K562 (cell line): ENCODE data around the gene KCTD21. TPM values are rescaled to one million over a fixed set of nuclear protein-coding genes. Genes with fewer than 3 reads are reported as not detected.

Source experiments
- ADNP ChIP-seq: fragments of 200-800 bp; sonication (Bioruptor generic); IDR thresholded peaks from 2 replicates; pipeline ENCODE4 v1.6.1; 2016; ENCODE audit warnings: missing genetic modification characterization, missing compliant biosample characterization
- BCOR ChIP-seq: fragments of 450-650 bp; IDR thresholded peaks from 2 replicates; pipeline ENCODE4 v1.6.1; 2016
- CBFB ChIP-seq: sonication (generic); formaldehyde crosslinking; IDR thresholded peaks from 2 replicates; pipeline ENCODE4 v1.4.0; 2020; ENCODE audit warnings: mild to moderate bottlenecking, missing genetic modification reagents
- CBX3 ChIP-seq, 2 experiments: IDR thresholded peaks; 1 replicate in 1 of 2; 2 replicates in 1 of 2; pipeline ENCODE4 v1.6.1; 2012; ENCODE audit warnings: inconsistent platforms in 2 of 2, low read length in 2 of 2, borderline replicate concordance in 1 of 2, control low read depth in 1 of 2
- E2F6 ChIP-seq, 2 experiments: IDR thresholded peaks; 2 replicates each; pipeline ENCODE4 v1.6.1; 2011; ENCODE audit warnings: borderline replicate concordance in 1 of 2, control low read depth in 1 of 2, low read depth in 1 of 2, low read length in 1 of 2, mild to moderate bottlenecking in 1 of 2, mixed read lengths in 1 of 2, moderate library complexity in 1 of 2; ENCODE audit not compliant: insufficient read depth in 1 of 2, insufficient read length in 1 of 2, poor library complexity in 1 of 2, severe bottlenecking in 1 of 2; ENCODE audit errors: extremely low read depth in 1 of 2
- HDAC1 ChIP-seq, 2 experiments: fragments of 450-650 bp; IDR thresholded peaks; 2 replicates each; pipeline ENCODE4 v1.6.1; 2016 to 2017; ENCODE audit warnings: inconsistent platforms in 1 of 2, mild to moderate bottlenecking in 1 of 2, moderate library complexity in 1 of 2
- HDAC2 ChIP-seq: fragments of 450-650 bp; IDR thresholded peaks from 2 replicates; pipeline ENCODE4 v1.6.1; 2016; ENCODE audit warnings: mild to moderate bottlenecking
- MTA3 ChIP-seq: fragments of 450-650 bp; formaldehyde crosslinking; IDR thresholded peaks from 2 replicates; pipeline ENCODE4 v1.6.1; 2017; ENCODE audit warnings: mild to moderate bottlenecking, borderline replicate concordance
- NFIC ChIP-seq: fragments of 450-650 bp; IDR thresholded peaks from 2 replicates; pipeline ENCODE4 v1.6.1; 2017; ENCODE audit warnings: mild to moderate bottlenecking, inconsistent platforms
- NFRKB ChIP-seq: fragments of 450-650 bp; IDR thresholded peaks from 2 replicates; pipeline ENCODE4 v1.6.1; 2016; ENCODE audit warnings: low read depth
- RAD21 ChIP-seq, 2 experiments: fragments of 250-450 bp in 1 of 2; fragments of 450-650 bp in 1 of 2; sonication (Bioruptor Pico) in 1 of 2; formaldehyde crosslinking in 1 of 2; IDR thresholded peaks in 1 of 2; conservative IDR thresholded peaks in 1 of 2; 2 replicates each; pipeline versions ENCODE4 v1.4.0 to v1.8.0; 2020 to 2022; ENCODE audit warnings: mild to moderate bottlenecking in 2 of 2, moderate library complexity in 1 of 2
- RNF2 ChIP-seq: sonication (generic); IDR thresholded peaks from 2 replicates; pipeline ENCODE4 v1.6.1; 2016
- TAF9B ChIP-seq: fragments of 450-650 bp; IDR thresholded peaks from 2 replicates; pipeline ENCODE4 v1.6.1; 2018; ENCODE audit warnings: mild to moderate bottlenecking; ENCODE audit not compliant: partially characterized antibody
- TAL1 ChIP-seq: fragments of 450-650 bp; IDR thresholded peaks from 2 replicates; pipeline ENCODE4 v1.6.1; 2016; ENCODE audit warnings: mild to moderate bottlenecking
- THRB ChIP-seq: fragments of 450-650 bp; formaldehyde crosslinking; conservative IDR thresholded peaks from 2 replicates; pipeline ENCODE4 v1.4.0; 2022; ENCODE audit warnings: mild to moderate bottlenecking, missing genetic modification characterization
- ZNF24 ChIP-seq: fragments of 450-650 bp; IDR thresholded peaks from 2 replicates; pipeline ENCODE4 v1.6.1; 2016
- ZNF655 ChIP-seq: fragments of 250-450 bp; sonication (Bioruptor Pico); IDR thresholded peaks from 2 replicates; pipeline ENCODE4 v1.5.0; 2021
- polyA plus RNA-seq, 8 experiments: library from polyadenylated mRNA; depleted of rRNA in 4 of 8; stranded (reverse) in 5 of 8; unstranded in 3 of 8; fragments of >200 nt; fragmentation: Nextera tagmentation in 2 of 8; fragmentation: Illumina TruSeq in 1 of 8; extraction: Ambion mirVana in 2 of 8; extraction: Trizol in 1 of 8; gene quantifications; 2 replicates each; pipeline versions ENCODE4 v1.2.1 to v1.2.3, GENCODE V29; 2011 to 2014; ENCODE audit warnings: inconsistent platforms in 1 of 8, missing spikeins in 1 of 8
- total RNA-seq, 7 experiments: library from RNA; depleted of rRNA in 6 of 7; stranded (reverse); fragments of >200 nt in 6 of 7; fragmentation: Illumina TruSeq in 2 of 7; extraction: Trizol in 2 of 7; gene quantifications; 2 replicates each; pipeline versions ENCODE4 v1.2.1 to v1.2.3, GENCODE V29; 2011 to 2021; ENCODE audit warnings: low replicate concordance in 1 of 7
- TF ChIP-seq, protein P1 (sequence below): fragments of 450-650 bp; IDR thresholded peaks from 2 replicates; pipeline ENCODE4 v1.6.1; 2016; ENCODE audit warnings: antibody characterized with exemption
- TF ChIP-seq, protein P2 (sequence below): IDR thresholded peaks from 2 replicates; pipeline ENCODE4 v1.6.1; 2011; ENCODE audit warnings: borderline replicate concordance, low read depth, mild to moderate bottlenecking, moderate library complexity, low read length; ENCODE audit not compliant: insufficient read depth, poor library complexity, severe bottlenecking

Gene KCTD21
- total and polyA plus RNA-seq, 9 of the 15 experiments (the other 6 are each of a cell fraction or from before 2014, with no cell fraction given), result 0.34 to 5.4 (median 1.9) TPM

- TF ChIP-seq RAD21 (CRISPR knock-in tag; conservative IDR thresholded peaks at IDR 0.05 in 1 of 2, IDR thresholded peaks at IDR 0.05 in 1 of 2) (peak in 1 of 2 experiments; percentile 17; a peak in 1 of 4 replicates), ZNF655 (CRISPR knock-in tag) (no peak), THRB (0 out of 2 replicates have a peak, but pooled peaks have one; percentile 5), NFRKB (no peak), TAF9B (peak; percentile 12), CBX3 (IDR thresholded peaks at IDR 0.05; ENCODE audit: borderline replicate concordance in 1 of 2, low read length in 2 of 2) (peak in 1 of 2 experiments; percentile 78; a peak in 1 of 3 replicates), BCOR (peak; percentile 98), RNF2 (peak; percentile 12; the same call in 1 of the 2 replicates), MTA3 (0 out of 2 replicates have a peak, but pooled peaks have one; percentile 9), HDAC2 (peak; percentile 46; the same call in 1 of the 2 replicates), ADNP (tag) (peak; percentile 64; the same call in 1 of the 2 replicates), E2F6 (IDR thresholded peaks at IDR 0.05; ENCODE audit: borderline replicate concordance in 1 of 2, extremely low read depth in 1 of 2, insufficient read depth in 1 of 2, insufficient read length in 1 of 2, low read depth in 1 of 2, low read length in 1 of 2, poor library complexity in 1 of 2, severe bottlenecking in 1 of 2) (peak in 1 of 2 experiments; percentile 69), TAL1 (0 out of 2 replicates have a peak, but pooled peaks have one; percentile 2), ZNF24 (0 out of 2 replicates have a peak, but pooled peaks have one; percentile 34), HDAC1 (IDR thresholded peaks at IDR 0.05) (0 out of 4 replicates have a peak, but pooled peaks of 1 of the 2 experiments have one; percentile 52), CBFB (no peak), NFIC (peak; percentile 15)
- TF ChIP-seq, protein P1, sequence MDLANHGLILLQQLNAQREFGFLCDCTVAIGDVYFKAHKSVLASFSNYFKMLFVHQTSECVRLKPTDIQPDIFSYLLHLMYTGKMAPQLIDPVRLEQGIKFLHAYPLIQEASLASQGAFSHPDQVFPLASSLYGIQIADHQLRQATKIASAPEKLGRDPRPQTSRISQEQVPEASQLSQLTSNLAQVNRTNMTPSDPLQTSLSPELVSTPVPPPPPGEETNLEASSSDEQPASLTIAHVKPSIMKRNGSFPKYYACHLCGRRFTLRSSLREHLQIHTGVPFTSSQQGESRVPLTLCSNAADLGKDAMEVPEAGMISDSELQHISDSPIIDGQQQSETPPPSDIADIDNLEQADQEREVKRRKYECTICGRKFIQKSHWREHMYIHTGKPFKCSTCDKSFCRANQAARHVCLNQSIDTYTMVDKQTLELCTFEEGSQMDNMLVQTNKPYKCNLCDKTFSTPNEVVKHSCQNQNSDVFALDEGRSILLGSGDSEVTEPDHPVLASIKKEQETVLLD, result no peak; the same call in 1 of the 2 replicates
- TF ChIP-seq, protein P2, sequence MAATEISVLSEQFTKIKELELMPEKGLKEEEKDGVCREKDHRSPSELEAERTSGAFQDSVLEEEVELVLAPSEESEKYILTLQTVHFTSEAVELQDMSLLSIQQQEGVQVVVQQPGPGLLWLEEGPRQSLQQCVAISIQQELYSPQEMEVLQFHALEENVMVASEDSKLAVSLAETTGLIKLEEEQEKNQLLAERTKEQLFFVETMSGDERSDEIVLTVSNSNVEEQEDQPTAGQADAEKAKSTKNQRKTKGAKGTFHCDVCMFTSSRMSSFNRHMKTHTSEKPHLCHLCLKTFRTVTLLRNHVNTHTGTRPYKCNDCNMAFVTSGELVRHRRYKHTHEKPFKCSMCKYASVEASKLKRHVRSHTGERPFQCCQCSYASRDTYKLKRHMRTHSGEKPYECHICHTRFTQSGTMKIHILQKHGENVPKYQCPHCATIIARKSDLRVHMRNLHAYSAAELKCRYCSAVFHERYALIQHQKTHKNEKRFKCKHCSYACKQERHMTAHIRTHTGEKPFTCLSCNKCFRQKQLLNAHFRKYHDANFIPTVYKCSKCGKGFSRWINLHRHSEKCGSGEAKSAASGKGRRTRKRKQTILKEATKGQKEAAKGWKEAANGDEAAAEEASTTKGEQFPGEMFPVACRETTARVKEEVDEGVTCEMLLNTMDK, result peak; percentile 68
Measured at GRCh38 chr11:78138694-78139421, 49.6 kb downstream of the KCTD21 start (continued).
